ENCODE results near the gene RALGAPA2.

GRCh38 chr20:20446001-20446400 lies 266.4 kb downstream of the RALGAPA2 start:
- TF ChIP-seq TAF1 (IDR thresholded peaks at IDR 0.05; ENCODE audit: low read depth) = no peak
- TF ChIP-seq CTCF (IDR thresholded peaks at IDR 0.05; ENCODE audit: poor library complexity, severe bottlenecking) = no peak
- no peak for TF ChIP-seq SMC3 (conservative IDR thresholded peaks at IDR 0.05; ENCODE audit: poor library complexity)
- TF ChIP-seq POLR2AphosphoS5 (IDR thresholded peaks at IDR 0.05) = no peak
- TF ChIP-seq REST (IDR thresholded peaks at IDR 0.05; ENCODE audit: borderline replicate concordance) = no peak
- TF ChIP-seq MXI1 (conservative IDR thresholded peaks at IDR 0.05; ENCODE audit: poor library complexity, severe bottlenecking) = no peak
- no peak for TF ChIP-seq EZH2 (IDR thresholded peaks at IDR 0.05; ENCODE audit: borderline replicate concordance, insufficient read depth, low read length, poor library complexity, severe bottlenecking)

Data from neural cell (in vitro differentiated cells).